GM23248 (cell line): Measurements from ENCODE around the gene RTEL1. TPM values are rescaled to one million over a fixed set of nuclear protein-coding genes. Genes with fewer than 3 reads are reported as not detected.
A peak's percentile ranks its signal among the peaks of the same experiment; 100 is the strongest.

Experiments
- DNase-seq: peaks from one replicate; pipeline ENCODE4 v3.0.0-alpha.2; 2015
- H2AFZ ChIP-seq: fragments of 200-600 bp; sonication (generic); 2 replicates; pipeline ENCODE4 v1.6.1; 2016; ENCODE audit warnings: antibody characterized with exemption
- H3F3A ChIP-seq: fragments of 200-600 bp; sonication (generic); 2 replicates; pipeline ENCODE4 v1.6.1; 2016; ENCODE audit warnings: mild to moderate bottlenecking, antibody characterized with exemption, mixed run types; ENCODE audit not compliant: insufficient read depth
- H3K27ac ChIP-seq: fragments of 200-600 bp; sonication (generic); 2 replicates; pipeline ENCODE4 v1.5.1; 2016; ENCODE audit warnings: mild to moderate bottlenecking
- H3K27me3 ChIP-seq: fragments of 200-600 bp; sonication (generic); replicated peaks from 2 replicates; pipeline ENCODE4 v1.6.1; 2016; ENCODE audit warnings: mild to moderate bottlenecking; ENCODE audit not compliant: insufficient read depth
- H3K36me3 ChIP-seq: fragments of 200-600 bp; sonication (generic); 2 replicates; pipeline ENCODE4 v1.6.1; 2016; ENCODE audit warnings: low read depth, mild to moderate bottlenecking
- H3K4me1 ChIP-seq: fragments of 200-600 bp; sonication (generic); 2 replicates; pipeline ENCODE4 v1.6.1; 2016; ENCODE audit warnings: mild to moderate bottlenecking; ENCODE audit not compliant: insufficient read depth
- H3K4me2 ChIP-seq: fragments of 200-600 bp; sonication (generic); one replicate; pipeline ENCODE4 v1.6.1; 2016; ENCODE audit warnings: mild to moderate bottlenecking; ENCODE audit not compliant: unreplicated experiment
- H3K4me3 ChIP-seq: fragments of 200-600 bp; sonication (generic); 2 replicates; pipeline ENCODE4 v1.5.1; 2016; ENCODE audit warnings: mild to moderate bottlenecking
- H3K79me2 ChIP-seq: fragments of 200-600 bp; sonication (generic); 2 replicates; pipeline ENCODE4 v1.6.1; 2016; ENCODE audit warnings: mild to moderate bottlenecking; ENCODE audit not compliant: insufficient read depth
- H3K9ac ChIP-seq: fragments of 200-600 bp; sonication (generic); 2 replicates; pipeline ENCODE4 v1.6.1; 2016; ENCODE audit warnings: mild to moderate bottlenecking
- H3K9me2 ChIP-seq: fragments of 200-600 bp; sonication (generic); 2 replicates; pipeline ENCODE4 v1.6.1; 2016; ENCODE audit warnings: mixed run types, mild to moderate bottlenecking, moderate library complexity; ENCODE audit not compliant: insufficient read depth
- H3K9me3 ChIP-seq: fragments of 200-600 bp; sonication (generic); one replicate; pipeline ENCODE4 v1.6.1; 2017; ENCODE audit warnings: low read depth
- H4K20me1 ChIP-seq: fragments of 200-600 bp; sonication (generic); 2 replicates; pipeline ENCODE4 v1.6.0; 2016; ENCODE audit not compliant: insufficient read depth
- EZH2 ChIP-seq: fragments of 200-600 bp; sonication (generic); IDR thresholded peaks from 2 replicates; pipeline ENCODE4 v1.6.1; 2018; ENCODE audit warnings: antibody characterized with exemption, mild to moderate bottlenecking; ENCODE audit not compliant: insufficient read depth, poor library complexity, severe bottlenecking
- EZH2phosphoT487 ChIP-seq: fragments of 200-600 bp; sonication (generic); IDR thresholded peaks from 2 replicates; pipeline ENCODE4 v1.6.1; 2018; ENCODE audit warnings: antibody characterized with exemption, moderate library complexity, mild to moderate bottlenecking, low read depth; ENCODE audit not compliant: insufficient read depth
- WGBS, 2 experiments: methylation state at CpG; one replicate each; pipeline ENCODE4 v1.1.6; 2015 to 2017; ENCODE audit warnings: low lambda C conversion rate in 2 of 2, low coverage in 1 of 2; ENCODE audit errors: missing lambda C conversion rate in 2 of 2; 5-methylcytosine and 5-hydroxymethylcytosine counted together
- in situ Hi-C: fragments of 300-500 bp; cut with MboI; formaldehyde crosslinking; loops from 2 replicates; pipeline ENCODE4 v1.15.0; 2020
- polyA plus RNA-seq: library from polyadenylated mRNA; unstranded; fragments of >200 nt; fragmentation: Nextera tagmentation; extraction: Ambion mirVana; gene quantifications from 2 replicates; pipeline ENCODE4 v1.2.1, GENCODE V29; 2016
- total RNA-seq: library from RNA; depleted of rRNA; stranded (reverse); fragments of >200 nt; shearing (Covaris generic); gene quantifications from 2 replicates; pipeline ENCODE4 v1.2.3, GENCODE V29; 2014

Gene RTEL1
- total and polyA plus RNA-seq, 2 experiments from 2014 or later, result 8.6 to 15.6 TPM

- 0 out of 2 replicates have a peak, but pooled peaks cover 8% of the 10 kb centered on the region for H3F3A ChIP-seq
- TF ChIP-seq EZH2phosphoT487 (no peak), EZH2 (no peak)
- no peaks in the 10 kb centered on the region for H4K20me1 ChIP-seq
- no peak overlapping the region for H3K4me3 ChIP-seq
- in situ Hi-C loops, result no loop called here
- peak; percentile 63 for DNase-seq
- H3K4me1 ChIP-seq, result peaks cover 7% of the 10 kb centered on the region
- peaks cover 94% of the 10 kb centered on the region for H3K79me2 ChIP-seq
- no peaks in the 10 kb centered on the region for H3K9me3 ChIP-seq
- H3K9me2 ChIP-seq, result no peaks in the 10 kb centered on the region
- no peak overlapping the region for H3K9ac ChIP-seq
- no peaks in the 10 kb centered on the region; the same call in 1 of the 2 replicates for H3K36me3 ChIP-seq
- H3K4me2 ChIP-seq, result no peak overlapping the region
- WGBS, 2 experiments, result 77 to 81% methylated on average over 15 of the region's 15 CpGs
- H2AFZ ChIP-seq, result no peak overlapping the region
- H3K27ac ChIP-seq, result no peak overlapping the region
- H3K27me3 ChIP-seq, result no peaks in the 10 kb centered on the region
Measured at GRCh38 chr20:63624486-63624885, 33.6 kb upstream of the RTEL1 start.

GRCh38 chr20:63625771-63626423 is 32.2 kb upstream of the RTEL1 start:
- 23 to 30% methylated on average over 14 to 22 of the region's 36 CpGs for WGBS, 2 experiments
- H3K79me2 ChIP-seq, result peaks cover 83% of the 10 kb centered on the region
- in situ Hi-C loops, result no loop called here
- H3K27ac ChIP-seq, result peak overlapping the region; percentile 92
- H3K9me3 ChIP-seq, result no peaks in the 10 kb centered on the region
- DNase-seq, result peak; percentile 59
- H3F3A ChIP-seq, result 0 out of 2 replicates have a peak, but pooled peaks cover 8% of the 10 kb centered on the region
- peak overlapping the region; percentile 95 for H3K4me3 ChIP-seq
- H3K9ac ChIP-seq, result peak overlapping the region; percentile 100
- no peaks in the 10 kb centered on the region for H4K20me1 ChIP-seq
- H3K27me3 ChIP-seq, result no peaks in the 10 kb centered on the region
- H3K4me1 ChIP-seq, result peaks cover 7% of the 10 kb centered on the region
- peak overlapping the region; percentile 55 for H2AFZ ChIP-seq
- no peaks in the 10 kb centered on the region for H3K36me3 ChIP-seq
- no peaks in the 10 kb centered on the region for H3K9me2 ChIP-seq
- peak overlapping the region; percentile 83 for H3K4me2 ChIP-seq
- TF ChIP-seq EZH2, result no peak
- TF ChIP-seq EZH2phosphoT487, result no peak

- no peak for DNase-seq
- Histone ChIP-seq H3K4me3 (peak within 1 kb of the TSS; percentile 95), H3K9me2 (no peaks in the 10 kb centered on the region), H3K27me3 (no peaks in the 10 kb centered on the region), H2AFZ (peak within 1 kb of the TSS; percentile 79), H3K4me1 (peaks cover 7% of the 10 kb centered on the region), H3K9me3 (no peaks in the 10 kb centered on the region), H3K79me2 (peaks cover 76% of the 10 kb centered on the region), H3K9ac (peak within 1 kb of the TSS; percentile 100), H3F3A (0 out of 2 replicates have a peak, but pooled peaks cover 8% of the 10 kb centered on the region), H3K36me3 (no peaks in the 10 kb centered on the region), H3K4me2 (peak within 1 kb of the TSS; percentile 91), H3K27ac (peak within 1 kb of the TSS; percentile 92), H4K20me1 (no peaks in the 10 kb centered on the region)
- in situ Hi-C loops, result no loop called here
- TF ChIP-seq EZH2phosphoT487, result no peak
- no peak for TF ChIP-seq EZH2
- 0 to 1% methylated on average over 9 to 74 of the region's 114 CpGs for WGBS, 2 experiments
Measured at GRCh38 chr20:63626424-63627128, 31.5 kb upstream of the RTEL1 start, which contains the start of gene GMEB2. TSS of gene GMEB2 (minus strand) at chr20:63627101. CDS start at chr20:63619397, 7,704 bp downstream.

GRCh38 chr20:63627129-63627750 is 30.9 kb upstream of the RTEL1 start:
- H3K4me1 ChIP-seq, result peaks cover 7% of the 10 kb centered on the region
- H3F3A ChIP-seq, result 0 out of 2 replicates have a peak, but pooled peaks cover 8% of the 10 kb centered on the region
- H3K9me2 ChIP-seq, result no peaks in the 10 kb centered on the region
- H3K27me3 ChIP-seq, result no peaks in the 10 kb centered on the region
- H2AFZ ChIP-seq, result peak overlapping the region; percentile 62
- no peak for TF ChIP-seq EZH2phosphoT487
- TF ChIP-seq EZH2, result no peak
- DNase-seq, result peak; percentile 97
- H3K9me3 ChIP-seq, result no peaks in the 10 kb centered on the region
- H3K36me3 ChIP-seq, result no peaks in the 10 kb centered on the region
- 0 to 3% methylated on average over 26 to 47 of the region's 68 CpGs for WGBS, 2 experiments
- peak overlapping the region; percentile 67 for H3K4me2 ChIP-seq
- peaks cover 70% of the 10 kb centered on the region for H3K79me2 ChIP-seq
- in situ Hi-C loops, result no loop called here
- peak overlapping the region; percentile 88 for H3K9ac ChIP-seq
- H3K27ac ChIP-seq, result peak overlapping the region; percentile 92
- no peaks in the 10 kb centered on the region for H4K20me1 ChIP-seq
- peak overlapping the region; percentile 81 for H3K4me3 ChIP-seq
